CD4-positive, CD25-positive, alpha-beta regulatory T cell (primary cell): ENCODE measurements around the gene CD4. TPM values are rescaled to one million over a fixed set of nuclear protein-coding genes. Genes with fewer than 3 reads are reported as not detected.

Source experiments
- ATAC-seq, 2 donors: fragments of 150-1000 bp; cut with Tn5 transposase; one replicate each; pipeline ENCODE4 v1.10.0; 2021; ENCODE audit warnings: low read depth in 2 of 2, moderate number of reproducible peaks in 2 of 2, moderate library complexity in 1 of 2
- DNase-seq, 3 donors: peaks; one replicate each; pipeline versions ENCODE4 v3.0.0 to v3.0.0-alpha.2; 2012 to 2022; ENCODE audit warnings: mixed read lengths in 1 of 3
- H3K27ac ChIP-seq: one replicate; pipeline ENCODE4 v1.7.0; 2013; ENCODE audit warnings: mild to moderate bottlenecking, low read length; ENCODE audit not compliant: insufficient read depth, poor library complexity, severe bottlenecking
- H3K27me3 ChIP-seq: one replicate; pipeline ENCODE4 v1.7.0; 2013; ENCODE audit warnings: low read length; ENCODE audit not compliant: control insufficient read depth, insufficient read depth
- H3K36me3 ChIP-seq: one replicate; pipeline ENCODE4 v1.7.0; 2013; ENCODE audit warnings: mild to moderate bottlenecking, low read length, moderate library complexity; ENCODE audit not compliant: control insufficient read depth, insufficient read depth
- H3K4me1 ChIP-seq: 2 replicates; pipeline ENCODE4 v1.7.0; 2013; ENCODE audit warnings: mild to moderate bottlenecking, low read length; ENCODE audit not compliant: insufficient read depth, control insufficient read depth, poor library complexity, severe bottlenecking
- H3K4me3 ChIP-seq: one replicate; pipeline ENCODE4 v1.7.0; 2013; ENCODE audit warnings: low read depth, mild to moderate bottlenecking, low read length, moderate library complexity
- H3K9me3 ChIP-seq, 2 experiments: 1 replicate in 1 of 2; 2 replicates in 1 of 2; pipeline ENCODE4 v1.7.0; 2013; ENCODE audit warnings: low read length in 2 of 2, mild to moderate bottlenecking in 1 of 2, moderate library complexity in 1 of 2; ENCODE audit not compliant: control insufficient read depth in 2 of 2
- H3K27ac Mint-ChIP-seq, 3 donors: one replicate each; pipeline ENCODE4 v1.8.0; 2020 to 2022; ENCODE audit warnings: mild to moderate bottlenecking in 3 of 3, mixed read lengths in 3 of 3, moderate library complexity in 2 of 3
- H3K27me3 Mint-ChIP-seq: one replicate; pipeline ENCODE4 v1.8.0; 2022; ENCODE audit warnings: mild to moderate bottlenecking, mixed read lengths
- H3K36me3 Mint-ChIP-seq: one replicate; pipeline ENCODE4 v1.8.0; 2020; ENCODE audit warnings: mixed read lengths
- H3K4me1 Mint-ChIP-seq, 4 donors: one replicate each; pipeline ENCODE4 v1.8.0; 2020 to 2022; ENCODE audit warnings: mixed read lengths in 4 of 4, mild to moderate bottlenecking in 1 of 4
- H3K4me3 Mint-ChIP-seq, 4 donors: one replicate each; pipeline ENCODE4 v1.8.0; 2020 to 2022; ENCODE audit warnings: mild to moderate bottlenecking in 4 of 4, mixed read lengths in 4 of 4, moderate library complexity in 3 of 4
- H3K9me3 Mint-ChIP-seq, 7 donors: one replicate each; pipeline ENCODE4 v1.8.0; 2020 to 2022; ENCODE audit warnings: mixed read lengths in 7 of 7, mild to moderate bottlenecking in 3 of 7, moderate library complexity in 2 of 7
- polyA plus RNA-seq, 4 donors: library from polyadenylated mRNA; unstranded; fragments of 300-500 nt; fragmentation: Illumina TruSeq; gene quantifications; one replicate each; pipeline ENCODE4 v1.2.3, GENCODE V29; 2021
- total RNA-seq: library from RNA; stranded (reverse); gene quantifications from one replicate; pipeline ENCODE4 v1.2.3, GENCODE V29; 2022

CD4 gene
- total and polyA plus RNA-seq, 5 donors from 2014 or later: 224 to 330 (median 321) TPM

DNA sequence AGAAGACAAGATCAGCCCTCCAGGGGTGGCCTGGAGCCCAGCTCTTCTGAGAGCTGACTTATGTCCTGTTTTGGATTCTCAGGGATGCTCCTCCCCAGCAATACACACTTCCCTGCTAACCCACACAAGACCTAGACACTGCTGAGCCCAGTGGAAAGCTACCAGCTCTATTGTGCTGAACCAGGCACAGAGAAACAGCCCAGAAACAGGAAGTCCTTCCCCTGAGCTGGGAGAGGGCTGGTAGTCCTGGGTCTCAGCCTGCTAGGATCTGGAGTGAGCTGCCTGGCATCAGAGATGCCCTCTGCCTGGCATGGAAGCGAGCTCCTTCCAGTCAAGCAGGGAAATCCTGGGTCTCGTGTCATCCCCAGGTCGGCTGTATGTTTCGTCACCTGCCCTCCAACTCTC, 18.2 kb upstream of the CD4 start:
- Histone ChIP-seq H3K27ac (no peak overlapping the region), H3K4me1 (peaks cover 52% of the 10 kb centered on the region), H3K9me3 (no peaks in the 10 kb centered on the region), H3K27me3 (peaks cover 10% of the 10 kb centered on the region), H3K4me3 (no peak overlapping the region), H3K36me3 (no peaks in the 10 kb centered on the region)
- no peaks in the 10 kb centered on the region for H3K9me3 Mint-ChIP-seq
- H3K4me3 Mint-ChIP-seq: no peak overlapping the region
- peaks cover 53% of the 10 kb centered on the region for H3K27me3 Mint-ChIP-seq
- no peak overlapping the region for H3K27ac Mint-ChIP-seq
- peaks cover 0 to 63% (median 14%) of the 10 kb centered on the region in 4 donors for H3K4me1 Mint-ChIP-seq
- no peak for ATAC-seq
- DNase-seq: no peak
- no peaks in the 10 kb centered on the region for H3K36me3 Mint-ChIP-seq

DNA sequence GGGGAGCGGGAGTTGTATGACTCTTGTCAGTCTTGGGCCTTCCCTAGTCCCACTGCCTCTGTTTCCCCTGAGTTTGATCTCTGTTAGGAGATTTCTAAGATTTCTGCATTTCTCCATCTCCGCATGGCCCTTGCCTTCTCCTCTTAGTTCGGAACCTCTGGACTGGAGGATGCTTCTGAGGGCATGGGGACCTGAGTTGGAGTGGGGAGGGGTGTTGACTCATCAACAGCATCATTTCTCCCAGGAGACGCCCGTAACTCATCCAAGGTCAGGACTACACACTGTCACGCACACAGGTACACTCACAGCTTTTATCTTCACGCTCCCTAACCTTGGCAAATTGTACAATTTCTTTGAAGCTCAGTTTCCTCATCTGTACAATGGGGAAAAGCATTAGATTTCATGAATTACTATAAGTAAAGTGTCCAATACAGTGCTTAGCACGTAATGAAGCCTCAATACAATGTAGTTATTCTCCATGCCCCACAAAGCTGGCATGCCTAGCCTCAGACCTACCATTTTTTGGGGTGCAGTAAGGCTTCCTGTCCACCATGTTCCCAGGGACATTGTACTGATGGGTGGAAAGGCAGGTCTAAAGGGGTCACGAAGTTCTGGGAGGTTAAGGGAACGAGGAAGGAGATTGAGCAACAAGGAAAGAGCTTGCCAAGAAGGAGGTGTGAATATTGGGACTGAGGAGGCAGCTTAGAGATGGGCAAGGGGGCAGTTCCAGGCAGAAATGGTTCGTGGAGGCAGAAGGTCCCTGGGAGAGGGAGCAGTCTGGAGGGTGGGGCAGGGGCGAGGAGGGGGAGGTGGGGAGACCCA, 17.6 kb upstream of the CD4 start:
- H3K4me3 ChIP-seq: no peak overlapping the region
- H3K27me3 Mint-ChIP-seq: peaks cover 53% of the 10 kb centered on the region

DNA sequence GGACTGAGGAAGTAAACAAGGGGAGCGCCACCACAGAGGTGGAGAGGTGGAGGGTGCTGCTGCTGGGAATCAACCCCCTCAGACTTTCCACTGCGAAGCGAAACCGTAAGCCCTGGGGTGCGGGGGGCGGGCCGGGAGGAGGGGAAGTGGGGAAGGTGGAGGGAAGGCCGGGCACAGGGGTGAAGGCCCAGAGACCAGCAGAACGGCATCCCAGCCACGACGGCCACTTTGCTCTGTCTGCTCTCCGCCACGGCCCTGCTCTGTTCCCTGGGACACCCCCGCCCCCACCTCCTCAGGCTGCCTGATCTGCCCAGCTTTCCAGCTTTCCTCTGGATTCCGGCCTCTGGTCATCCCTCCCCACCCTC, 17.0 kb upstream of the CD4 start, which contains the start of gene LAG3:
LAG3 (plus strand) TSS at position 190 of the 365 bp plus-strand sequence. CDS start 333 bp downstream, outside the sequence.
- Mint-ChIP-seq H3K4me3 (peak within 1 kb of the TSS; percentile 46 to 74 (median 62)), H3K9me3 (no peaks in the 10 kb centered on the region), H3K36me3 (no peaks in the 10 kb centered on the region), H3K27me3 (peaks cover 49% of the 10 kb centered on the region), H3K4me1 (peaks cover 0 to 60% (median 14%) of the 10 kb centered on the region in 4 donors), H3K27ac (peak within 1 kb of the TSS; percentile 9 to 71 (median 59))
- no peak for ATAC-seq
- H3K27ac ChIP-seq: peak within 1 kb of the TSS; percentile 33
- no peaks in the 10 kb centered on the region for H3K9me3 ChIP-seq
- peaks cover 14% of the 10 kb centered on the region for H3K27me3 ChIP-seq
- H3K36me3 ChIP-seq: no peaks in the 10 kb centered on the region
- peaks cover 44% of the 10 kb centered on the region for H3K4me1 ChIP-seq
- no peak within 1 kb of the TSS for H3K4me3 ChIP-seq
- DNase-seq: no peak

More for the DNA sequence above, 17.6 kb upstream of the CD4 start:
- Histone ChIP-seq H3K27ac (peak overlapping the region; percentile 33), H3K27me3 (peaks cover 11% of the 10 kb centered on the region), H3K9me3 (no peaks in the 10 kb centered on the region), H3K36me3 (no peaks in the 10 kb centered on the region), H3K4me1 (peaks cover 50% of the 10 kb centered on the region)
- peaks cover 0 to 66% (median 14%) of the 10 kb centered on the region in 4 donors for H3K4me1 Mint-ChIP-seq
- ATAC-seq (no peak), DNase-seq (no peak)
- peak overlapping the region; percentile 26 to 74 (median 50) for H3K4me3 Mint-ChIP-seq
- no peaks in the 10 kb centered on the region for H3K36me3 Mint-ChIP-seq
- H3K9me3 Mint-ChIP-seq: no peaks in the 10 kb centered on the region
- H3K27ac Mint-ChIP-seq: peak overlapping the region in 2 of 3 donors; percentile 59 to 71

DNA sequence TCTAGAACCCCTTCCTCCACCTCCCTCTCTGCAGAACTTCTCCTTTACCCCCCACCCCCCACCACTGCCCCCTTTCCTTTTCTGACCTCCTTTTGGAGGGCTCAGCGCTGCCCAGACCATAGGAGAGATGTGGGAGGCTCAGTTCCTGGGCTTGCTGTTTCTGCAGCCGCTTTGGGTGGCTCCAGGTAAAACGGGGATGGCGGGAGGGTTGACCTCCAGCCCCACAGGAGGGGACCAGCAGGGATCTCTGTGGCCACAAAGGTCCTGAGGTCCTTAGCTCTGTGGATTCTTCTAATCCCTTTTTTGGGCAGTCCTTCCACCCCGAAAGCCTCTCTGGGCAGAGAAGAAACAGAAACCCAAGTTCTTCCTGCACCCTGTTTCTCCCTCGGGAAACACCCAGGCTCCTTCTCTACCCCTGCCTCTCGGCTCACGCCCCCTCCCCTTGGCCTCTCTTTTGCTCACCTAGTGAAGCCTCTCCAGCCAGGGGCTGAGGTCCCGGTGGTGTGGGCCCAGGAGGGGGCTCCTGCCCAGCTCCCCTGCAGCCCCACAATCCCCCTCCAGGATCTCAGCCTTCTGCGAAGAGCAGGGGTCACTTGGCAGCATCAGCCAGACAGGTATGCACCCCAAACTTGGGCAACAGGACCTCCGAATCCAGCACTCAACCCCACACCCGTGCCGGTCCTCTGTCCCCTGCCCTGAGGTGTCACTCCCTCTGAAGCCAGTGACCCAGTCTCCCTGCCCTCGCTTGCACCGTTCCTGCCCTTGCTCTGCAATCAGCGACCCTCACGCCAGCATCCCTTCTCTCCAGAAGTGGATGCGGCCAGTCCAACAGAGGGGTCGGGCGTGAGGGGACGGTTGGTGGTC, 16.4 kb upstream of the CD4 start:
- DNase-seq (no peak), ATAC-seq (no peak)
- Mint-ChIP-seq H3K27me3 (peaks cover 44% of the 10 kb centered on the region), H3K4me1 (peaks cover 0 to 54% (median 11%) of the 10 kb centered on the region in 4 donors), H3K36me3 (no peaks in the 10 kb centered on the region), H3K27ac (peak overlapping the region in 1 of 3 donors; percentile 9), H3K9me3 (no peaks in the 10 kb centered on the region), H3K4me3 (peak overlapping the region; percentile 46 to 74 (median 62))
- Histone ChIP-seq H3K9me3 (no peaks in the 10 kb centered on the region), H3K36me3 (no peaks in the 10 kb centered on the region), H3K4me3 (no peak overlapping the region), H3K27ac (peak overlapping the region; percentile 33), H3K27me3 (peaks cover 14% of the 10 kb centered on the region), H3K4me1 (peaks cover 41% of the 10 kb centered on the region)

DNA sequence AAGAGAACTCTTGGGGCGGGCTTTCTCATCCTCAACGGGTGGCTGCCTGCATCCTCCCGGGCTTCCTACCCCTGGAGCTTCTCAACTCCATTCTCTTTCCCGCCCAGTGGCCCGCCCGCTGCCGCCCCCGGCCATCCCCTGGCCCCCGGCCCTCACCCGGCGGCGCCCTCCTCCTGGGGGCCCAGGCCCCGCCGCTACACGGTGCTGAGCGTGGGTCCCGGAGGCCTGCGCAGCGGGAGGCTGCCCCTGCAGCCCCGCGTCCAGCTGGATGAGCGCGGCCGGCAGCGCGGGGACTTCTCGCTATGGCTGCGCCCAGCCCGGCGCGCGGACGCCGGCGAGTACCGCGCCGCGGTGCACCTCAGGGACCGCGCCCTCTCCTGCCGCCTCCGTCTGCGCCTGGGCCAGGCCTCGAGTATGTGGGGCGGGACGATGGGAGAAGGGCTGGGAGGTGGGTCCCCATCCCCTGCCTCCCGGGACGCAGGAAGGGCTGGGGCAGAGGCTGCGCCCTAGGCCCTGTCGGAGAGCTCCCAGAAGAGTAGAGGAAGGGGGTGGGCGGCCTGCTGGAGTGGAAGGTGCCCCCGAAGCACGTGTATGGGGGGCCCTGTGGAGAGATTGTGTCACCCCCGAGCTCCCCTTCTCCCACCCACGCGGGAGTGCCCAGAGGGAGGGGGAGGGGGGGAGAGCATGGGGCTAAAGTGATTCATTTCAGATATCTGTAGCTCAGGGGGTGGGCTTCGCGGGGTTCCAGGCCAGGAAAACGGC, 15.6 kb upstream of the CD4 start:
- no peaks in the 10 kb centered on the region for H3K36me3 Mint-ChIP-seq
- ATAC-seq (peak in 1 of 2 donors; percentile 21), DNase-seq (no peak)
- H3K4me1 ChIP-seq: peaks cover 50% of the 10 kb centered on the region
- H3K9me3 Mint-ChIP-seq: no peaks in the 10 kb centered on the region
- peaks cover 42% of the 10 kb centered on the region for H3K27me3 Mint-ChIP-seq
- peak overlapping the region in 1 of 3 donors; percentile 79 for H3K27ac Mint-ChIP-seq
- H3K36me3 ChIP-seq: no peaks in the 10 kb centered on the region
- H3K27ac ChIP-seq: no peak overlapping the region
- H3K4me3 ChIP-seq: no peak overlapping the region
- no peaks in the 10 kb centered on the region for H3K9me3 ChIP-seq
- H3K27me3 ChIP-seq: peaks cover 14% of the 10 kb centered on the region
- peak overlapping the region in 3 of 4 donors; percentile 78 to 82 (median 81) for H3K4me3 Mint-ChIP-seq
- peaks cover 0 to 56% (median 16%) of the 10 kb centered on the region in 4 donors for H3K4me1 Mint-ChIP-seq

GRCh38 chr12:6774499-6775062, 14.7 kb upstream of the CD4 start:
- Histone ChIP-seq H3K27me3 (peaks cover 14% of the 10 kb centered on the region), H3K4me1 (peaks cover 56% of the 10 kb centered on the region), H3K9me3 (no peaks in the 10 kb centered on the region), H3K36me3 (no peaks in the 10 kb centered on the region), H3K4me3 (no peak overlapping the region), H3K27ac (no peak overlapping the region)
- Mint-ChIP-seq H3K9me3 (no peaks in the 10 kb centered on the region), H3K4me3 (peak overlapping the region; percentile 78 to 83 (median 82)), H3K4me1 (peaks cover 0 to 62% (median 20%) of the 10 kb centered on the region in 4 donors), H3K27me3 (peaks cover 36% of the 10 kb centered on the region), H3K27ac (peak overlapping the region; percentile 67 to 86 (median 79)), H3K36me3 (no peaks in the 10 kb centered on the region)
- no peak for ATAC-seq
- no peak for DNase-seq
